Skeletal muscle satellite cell (primary cell): ENCODE results near the gene VDR.

Source experiments
- H3K27me3 ChIP-seq: 2 replicates; pipeline ENCODE4 v1.7.0; 2013; ENCODE audit warnings: low read length; ENCODE audit not compliant: control insufficient read depth, insufficient read depth
- H3K36me3 ChIP-seq: 2 replicates; pipeline ENCODE4 v1.7.0; 2013; ENCODE audit warnings: mild to moderate bottlenecking, control low read depth, low read length; ENCODE audit not compliant: insufficient read depth
- H3K4me1 ChIP-seq: 2 replicates; pipeline ENCODE4 v1.7.0; 2013; ENCODE audit warnings: low read length; ENCODE audit not compliant: control insufficient read depth, insufficient read depth
- H3K4me2 ChIP-seq: 2 replicates; pipeline ENCODE4 v1.7.0; 2013; ENCODE audit warnings: mild to moderate bottlenecking, low read length
- H3K4me3 ChIP-seq: 2 replicates; pipeline ENCODE4 v1.7.0; 2013; ENCODE audit warnings: low read length
- H3K9ac ChIP-seq: 2 replicates; pipeline ENCODE4 v1.7.0; 2013; ENCODE audit warnings: mild to moderate bottlenecking, low read depth, low read length, moderate library complexity
- H3K9me3 ChIP-seq: replicated peaks from 2 replicates; pipeline ENCODE4 v1.7.0; 2013; ENCODE audit warnings: mild to moderate bottlenecking, control low read depth, low read length

The VDR gene

DNA sequence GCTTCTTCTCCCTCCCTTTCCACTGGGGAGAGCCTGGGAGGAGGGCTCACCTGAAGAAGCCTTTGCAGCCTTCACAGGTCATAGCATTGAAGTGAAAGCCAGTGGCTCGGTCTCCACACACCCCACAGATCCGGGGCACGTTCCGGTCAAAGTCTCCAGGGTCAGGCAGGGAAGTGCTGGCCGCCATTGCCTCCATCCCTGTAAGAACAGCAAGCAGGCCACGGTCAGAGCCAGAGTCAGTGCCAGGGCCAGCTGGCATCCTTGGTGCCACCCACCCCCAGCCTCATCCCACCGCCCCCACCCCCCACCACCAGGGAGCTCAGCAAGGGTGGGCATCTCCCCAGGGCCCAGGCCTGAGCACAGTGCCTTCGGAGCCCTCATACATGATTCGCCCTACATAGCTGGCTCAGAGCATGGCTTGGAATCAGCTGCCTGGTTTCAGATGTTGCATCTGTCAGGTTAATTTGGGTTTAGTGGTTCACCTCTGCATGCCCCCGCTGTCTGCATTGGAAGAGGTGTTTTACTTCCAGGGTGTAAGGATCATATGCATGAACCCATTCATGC is 25.8 kb downstream of the VDR start:
- Histone ChIP-seq H3K4me3 (no peak overlapping the region), H3K4me1 (peaks cover 26% of the 10 kb centered on the region)

DNA sequence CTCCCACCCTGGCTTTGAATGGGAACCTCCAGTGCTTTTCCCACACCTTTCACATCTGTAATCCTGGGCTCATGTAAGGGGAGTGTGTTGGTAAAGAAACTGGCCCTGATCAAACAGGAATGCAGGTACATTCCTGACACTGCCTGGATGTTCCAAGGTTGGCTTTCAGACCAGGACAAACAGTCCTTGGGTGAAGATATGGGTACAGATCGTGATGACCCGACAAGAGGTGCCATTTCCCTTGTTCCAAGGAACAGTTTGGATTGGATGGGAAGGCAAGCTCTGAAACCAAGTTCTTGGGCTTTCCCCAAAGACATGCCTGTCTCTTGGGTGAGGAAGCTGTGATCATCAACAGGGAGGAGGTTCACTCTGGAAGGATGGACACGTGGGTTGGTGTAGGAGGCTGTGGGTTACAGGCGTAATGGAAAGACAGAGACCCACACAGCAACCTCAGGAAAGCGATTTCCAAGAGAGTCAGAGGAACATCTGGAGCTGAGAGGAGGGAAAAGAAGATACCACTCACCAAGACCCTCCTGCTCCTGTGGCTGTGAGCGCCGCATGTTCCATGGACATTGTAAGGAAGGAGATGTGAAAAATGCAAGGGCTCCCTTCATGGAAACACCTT is 26.4 kb downstream of the VDR start:
- no peaks in the 10 kb centered on the region for H3K36me3 ChIP-seq
- no peaks in the 10 kb centered on the region for H3K27me3 ChIP-seq
- H3K4me1 ChIP-seq = peaks cover 23% of the 10 kb centered on the region
- H3K9ac ChIP-seq = no peak overlapping the region
- no peak overlapping the region for H3K4me3 ChIP-seq
- no peak overlapping the region for H3K4me2 ChIP-seq
- no peaks in the 10 kb centered on the region for H3K9me3 ChIP-seq

More for the DNA sequence above, 25.8 kb downstream of the VDR start:
- no peaks in the 10 kb centered on the region for H3K36me3 ChIP-seq
- no peak overlapping the region for H3K9ac ChIP-seq
- H3K27me3 ChIP-seq = no peaks in the 10 kb centered on the region
- no peak overlapping the region for H3K4me2 ChIP-seq
- no peaks in the 10 kb centered on the region for H3K9me3 ChIP-seq

DNA sequence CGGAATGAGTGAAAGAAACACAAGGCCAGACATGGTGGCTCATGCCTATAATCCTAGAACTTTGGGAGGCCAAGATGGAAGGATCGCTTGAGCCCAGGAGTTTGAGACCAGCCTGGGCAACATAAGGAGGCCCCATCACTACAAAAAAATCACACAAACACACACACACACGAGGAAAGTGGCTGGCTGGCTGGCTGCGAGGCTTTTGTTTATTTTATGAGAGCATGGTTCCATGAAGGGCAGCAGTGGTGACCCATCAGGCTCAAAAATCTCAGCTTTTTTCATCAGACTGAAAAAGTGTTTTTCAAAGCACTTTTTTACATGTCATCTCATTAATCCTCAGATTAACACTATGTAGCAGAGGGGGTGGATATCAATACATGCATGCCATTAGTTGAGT is 27.7 kb downstream of the VDR start:
- H3K9ac ChIP-seq = no peak overlapping the region
- no peaks in the 10 kb centered on the region for H3K9me3 ChIP-seq
- no peak overlapping the region for H3K4me3 ChIP-seq
- no peaks in the 10 kb centered on the region for H3K36me3 ChIP-seq
- peaks cover 10% of the 10 kb centered on the region for H3K4me1 ChIP-seq
- no peaks in the 10 kb centered on the region for H3K27me3 ChIP-seq
- H3K4me2 ChIP-seq = no peak overlapping the region

DNA sequence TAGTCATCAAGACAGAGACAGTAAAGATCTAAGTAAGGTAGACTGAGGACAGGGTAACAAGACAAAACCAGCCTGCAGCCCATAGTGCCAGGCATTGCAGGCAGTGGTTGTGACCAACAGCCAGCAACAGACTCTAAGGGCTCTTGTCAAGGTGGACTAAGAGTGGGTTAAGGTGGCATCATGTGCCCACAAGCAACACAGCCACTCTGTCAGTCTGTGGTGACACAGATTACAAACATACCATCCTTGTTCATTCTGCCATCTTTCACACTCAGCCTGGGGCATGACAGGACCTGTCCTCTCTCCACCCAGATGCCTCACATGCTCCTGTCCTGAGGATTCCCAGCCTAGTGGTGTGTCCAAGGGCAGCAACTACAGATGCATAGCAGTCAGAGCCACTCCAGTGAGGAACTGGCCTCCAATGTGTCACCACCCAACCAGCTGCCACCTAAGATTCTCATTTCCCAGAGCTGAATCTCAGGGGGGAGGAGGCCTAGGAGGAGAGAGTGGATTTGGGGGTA is 28.3 kb downstream of the VDR start:
- no peak overlapping the region for H3K4me2 ChIP-seq
- H3K27me3 ChIP-seq = no peaks in the 10 kb centered on the region
- no peak overlapping the region for H3K9ac ChIP-seq
- H3K4me1 ChIP-seq = peaks cover 5% of the 10 kb centered on the region
- H3K36me3 ChIP-seq = no peaks in the 10 kb centered on the region
- no peak overlapping the region for H3K4me3 ChIP-seq
- H3K9me3 ChIP-seq = no peaks in the 10 kb centered on the region

DNA sequence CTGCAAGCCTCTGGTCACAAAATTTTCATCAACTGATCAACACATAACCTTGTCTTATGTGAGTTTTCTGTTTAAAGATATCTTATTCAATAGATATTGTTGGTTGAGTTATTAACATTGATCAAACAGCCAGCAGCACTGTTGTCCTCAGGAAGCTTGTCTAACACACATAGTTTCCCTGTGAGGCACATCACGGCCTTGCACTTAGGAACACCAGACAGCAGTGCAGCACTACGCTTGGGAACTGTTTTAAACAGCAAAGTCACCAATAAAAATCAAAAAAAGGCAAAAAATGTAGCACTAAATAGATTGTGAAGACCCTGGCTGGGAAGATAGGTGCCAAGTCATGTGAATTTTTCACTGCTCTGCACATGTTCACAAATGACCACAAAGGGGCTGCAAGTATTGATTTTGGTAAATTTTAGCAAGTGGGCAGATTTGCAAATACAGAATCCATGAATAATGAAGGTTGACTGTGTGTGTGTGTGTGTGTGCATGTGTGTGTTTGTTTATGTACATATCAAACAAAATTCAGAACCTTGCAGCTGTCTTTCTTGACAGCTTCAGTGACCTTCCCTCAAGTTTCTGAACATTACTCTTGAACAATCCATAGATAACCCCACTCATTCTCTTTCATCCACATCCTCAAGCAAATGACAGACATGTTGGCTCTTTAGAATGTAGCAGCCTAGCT is 28.9 kb downstream of the VDR start:
- Histone ChIP-seq H3K9ac (no peak overlapping the region), H3K27me3 (no peaks in the 10 kb centered on the region), H3K9me3 (no peaks in the 10 kb centered on the region), H3K4me1 (no peaks in the 10 kb centered on the region), H3K4me3 (no peak overlapping the region), H3K36me3 (no peaks in the 10 kb centered on the region), H3K4me2 (no peak overlapping the region)

DNA sequence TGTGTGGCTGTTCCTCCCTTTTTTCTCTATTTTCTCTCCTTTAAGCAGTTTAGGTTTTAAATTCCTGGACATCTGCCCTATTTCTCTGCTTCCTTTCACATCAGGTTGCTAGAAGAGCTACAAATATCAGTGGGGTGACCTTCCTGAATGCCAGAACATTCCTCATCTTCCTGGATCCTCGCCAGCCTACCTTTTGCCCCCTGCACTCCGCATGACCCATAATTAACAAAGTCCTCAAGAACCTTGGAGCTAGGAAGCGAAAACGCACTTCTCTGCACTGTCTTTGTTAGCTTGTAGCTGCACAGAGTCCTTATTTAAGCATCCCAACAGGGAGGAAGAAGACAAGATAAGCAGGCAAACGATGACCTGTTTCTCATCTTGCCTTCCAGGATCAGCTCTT is 30.5 kb downstream of the VDR start:
- Histone ChIP-seq H3K4me2 (no peak overlapping the region), H3K9me3 (no peaks in the 10 kb centered on the region), H3K36me3 (no peaks in the 10 kb centered on the region), H3K27me3 (no peaks in the 10 kb centered on the region), H3K4me1 (peaks cover 10% of the 10 kb centered on the region), H3K9ac (no peak overlapping the region), H3K4me3 (no peak overlapping the region)

DNA sequence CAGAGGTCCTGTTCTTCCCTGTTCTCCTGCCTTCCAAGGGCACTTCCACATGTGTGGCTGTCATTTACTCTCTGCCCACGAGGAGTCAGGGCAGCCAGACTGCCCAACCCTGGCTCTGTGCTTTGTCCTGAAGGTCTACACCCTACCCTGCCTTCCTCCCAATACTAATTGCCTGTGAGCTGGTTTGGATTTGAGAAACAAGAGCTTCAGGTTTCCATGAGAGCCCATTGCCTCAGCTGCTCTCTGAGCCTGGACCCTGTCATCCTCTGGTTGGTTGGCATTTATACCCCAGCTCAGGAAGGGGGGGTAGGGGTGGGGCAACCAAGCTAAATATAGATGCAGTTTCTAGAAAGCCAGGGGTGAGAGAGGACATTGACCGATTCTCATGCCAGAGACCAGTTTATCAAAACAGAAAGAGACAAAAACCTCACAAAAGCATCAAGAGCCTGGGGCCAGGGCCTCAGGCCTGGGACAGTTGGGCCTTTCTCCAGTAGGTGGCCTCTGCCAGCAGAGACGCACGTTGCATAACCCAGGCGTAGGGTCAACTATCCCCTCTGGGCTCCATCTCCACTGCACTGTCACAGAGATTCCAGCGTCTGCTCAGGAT is 34.5 kb downstream of the VDR start:
- Histone ChIP-seq H3K36me3 (no peaks in the 10 kb centered on the region), H3K4me3 (no peak overlapping the region), H3K27me3 (no peaks in the 10 kb centered on the region)

DNA sequence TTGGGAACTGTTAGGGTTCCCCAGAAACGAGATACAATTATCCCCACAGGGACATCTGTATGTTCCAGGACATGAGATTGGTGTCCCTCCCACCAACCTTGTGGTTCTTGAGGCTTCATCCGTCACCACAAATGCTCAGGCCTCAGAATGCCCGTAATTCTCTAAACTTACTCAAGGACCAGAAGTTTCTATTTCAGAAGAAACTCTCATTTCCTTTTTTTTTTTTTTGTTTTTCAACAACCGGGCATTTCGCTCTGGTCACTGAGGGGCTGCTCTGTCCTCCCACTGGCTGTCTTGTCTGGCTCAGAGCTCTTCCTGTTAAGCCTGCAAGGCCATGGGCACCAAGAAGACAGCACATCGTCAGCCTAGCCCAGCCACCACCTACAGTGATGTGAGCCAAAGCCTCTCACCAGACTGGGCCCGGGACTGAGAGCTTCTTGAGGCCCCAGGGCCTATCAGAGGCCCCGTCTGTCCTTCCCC is 36.2 kb downstream of the VDR start:
- Histone ChIP-seq H3K4me3 (no peak overlapping the region), H3K4me1 (peaks cover 24% of the 10 kb centered on the region), H3K4me2 (no peak overlapping the region), H3K27me3 (no peaks in the 10 kb centered on the region), H3K9me3 (no peaks in the 10 kb centered on the region), H3K36me3 (no peaks in the 10 kb centered on the region), H3K9ac (no peak overlapping the region)

More for the DNA sequence above, 34.5 kb downstream of the VDR start:
- Histone ChIP-seq H3K4me2 (no peak overlapping the region), H3K4me1 (peaks cover 24% of the 10 kb centered on the region), H3K9me3 (no peaks in the 10 kb centered on the region), H3K9ac (no peak overlapping the region)

DNA sequence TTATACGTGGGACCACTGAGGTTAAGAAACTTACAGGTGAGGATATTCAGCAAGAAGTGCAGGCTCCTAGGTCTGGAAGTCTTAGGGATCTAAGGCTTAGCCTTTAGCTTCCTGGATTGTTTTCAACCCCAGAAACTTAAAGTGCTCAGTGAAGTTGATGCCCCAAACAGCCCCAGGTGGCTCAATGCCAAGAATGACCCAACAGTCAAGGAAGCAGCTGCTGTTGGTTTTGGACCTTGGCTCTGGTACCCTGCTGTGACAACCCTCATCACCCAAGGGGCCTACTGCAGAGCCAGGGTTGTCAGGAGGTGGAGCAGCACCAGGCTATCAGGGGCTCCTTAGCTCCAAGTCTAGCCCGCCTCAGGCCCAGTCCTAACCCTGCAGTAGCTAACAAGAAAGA is 36.8 kb downstream of the VDR start:
- no peaks in the 10 kb centered on the region for H3K36me3 ChIP-seq
- no peaks in the 10 kb centered on the region for H3K27me3 ChIP-seq
- no peaks in the 10 kb centered on the region for H3K9me3 ChIP-seq
- peak overlapping the region; percentile 23 for H3K4me2 ChIP-seq
- H3K9ac ChIP-seq = no peak overlapping the region
- H3K4me1 ChIP-seq = peaks cover 24% of the 10 kb centered on the region
- no peak overlapping the region for H3K4me3 ChIP-seq

DNA sequence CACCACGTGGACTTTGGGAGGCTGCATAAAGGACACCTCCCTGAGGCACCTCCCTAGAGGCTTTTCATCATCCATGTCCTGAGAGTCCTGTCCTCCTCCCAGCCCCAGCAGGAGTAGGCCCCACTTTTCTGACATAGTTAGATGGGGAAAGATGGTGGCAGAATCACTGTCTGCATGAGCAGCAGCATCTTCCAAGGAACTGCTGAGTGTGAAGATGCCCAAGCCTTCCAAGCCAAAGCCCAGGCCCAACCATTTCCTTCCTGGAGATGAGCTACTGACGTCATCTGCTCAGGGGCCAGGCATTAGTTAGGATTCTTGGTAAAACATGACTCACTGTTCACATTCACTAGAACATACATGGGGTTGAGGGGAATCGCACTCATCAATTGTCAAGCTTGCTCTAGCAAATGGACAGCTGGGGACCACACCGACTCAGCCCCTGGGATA is 37.3 kb downstream of the VDR start:
- Histone ChIP-seq H3K4me3 (no peak overlapping the region), H3K9ac (no peak overlapping the region), H3K4me2 (peak overlapping the region; percentile 23), H3K9me3 (no peaks in the 10 kb centered on the region), H3K27me3 (no peaks in the 10 kb centered on the region), H3K36me3 (no peaks in the 10 kb centered on the region), H3K4me1 (peaks cover 24% of the 10 kb centered on the region)

DNA sequence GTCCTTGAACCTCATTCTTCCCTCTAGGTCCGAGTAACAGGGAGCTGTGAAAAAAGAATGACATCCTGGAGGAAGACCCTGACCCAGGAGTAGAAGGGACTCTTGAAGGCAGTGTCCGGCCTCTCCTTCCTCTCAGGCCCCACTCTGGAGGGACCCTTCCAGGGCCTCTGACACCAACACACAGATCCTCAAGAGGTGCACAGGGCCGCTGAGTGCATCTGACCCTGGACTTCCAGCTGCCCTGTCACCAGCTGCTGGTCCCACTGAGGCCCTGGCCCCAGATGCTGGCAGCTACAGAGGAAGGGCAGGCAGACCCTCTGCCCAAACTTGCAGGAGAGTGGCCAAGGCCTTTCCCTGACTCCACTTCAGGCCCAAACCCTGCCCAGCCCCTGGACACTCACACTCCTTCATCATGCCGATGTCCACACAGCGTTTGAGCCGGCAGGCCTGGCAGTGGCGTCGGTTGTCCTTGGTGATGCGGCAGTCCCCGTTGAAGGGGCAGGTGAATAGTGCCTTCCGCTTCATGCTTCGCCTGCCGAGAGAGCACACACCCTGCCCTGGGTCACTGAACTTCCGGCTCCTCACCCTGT is 40.1 kb downstream of the VDR start:
- H3K4me1 ChIP-seq = peaks cover 13% of the 10 kb centered on the region
- H3K4me3 ChIP-seq = no peak overlapping the region
- no peak overlapping the region for H3K9ac ChIP-seq
- H3K27me3 ChIP-seq = no peaks in the 10 kb centered on the region
- H3K9me3 ChIP-seq = no peaks in the 10 kb centered on the region
- H3K4me2 ChIP-seq = no peak overlapping the region
- H3K36me3 ChIP-seq = peaks cover 2% of the 10 kb centered on the region
